A549 (cell line): Measurements from ENCODE around the gene VPS37D.

Experiments used
- MYC ChIP-seq: IDR thresholded peaks from 2 replicates; pipeline ENCODE4 v1.6.1; 2012; ENCODE audit warnings: mild to moderate bottlenecking, inconsistent platforms, low read length, improper control_type of control experiment, borderline replicate concordance
- POLR2A ChIP-seq: IDR thresholded peaks from 2 replicates; pipeline ENCODE4 v1.6.1; 2012; ENCODE audit warnings: mild to moderate bottlenecking, low read length
- TF ChIP-seq, protein P1 (sequence below): fragments of >200 bp; sonication (Bioruptor Twin); formaldehyde crosslinking; IDR thresholded peaks from 3 replicates; pipeline ENCODE4 v1.5.1; 2016
- TF ChIP-seq, protein P2 (sequence below): fragments of 450-650 bp; IDR thresholded peaks from 2 replicates; pipeline ENCODE4 v1.6.1; 2014; ENCODE audit warnings: antibody characterized with exemption

DNA sequence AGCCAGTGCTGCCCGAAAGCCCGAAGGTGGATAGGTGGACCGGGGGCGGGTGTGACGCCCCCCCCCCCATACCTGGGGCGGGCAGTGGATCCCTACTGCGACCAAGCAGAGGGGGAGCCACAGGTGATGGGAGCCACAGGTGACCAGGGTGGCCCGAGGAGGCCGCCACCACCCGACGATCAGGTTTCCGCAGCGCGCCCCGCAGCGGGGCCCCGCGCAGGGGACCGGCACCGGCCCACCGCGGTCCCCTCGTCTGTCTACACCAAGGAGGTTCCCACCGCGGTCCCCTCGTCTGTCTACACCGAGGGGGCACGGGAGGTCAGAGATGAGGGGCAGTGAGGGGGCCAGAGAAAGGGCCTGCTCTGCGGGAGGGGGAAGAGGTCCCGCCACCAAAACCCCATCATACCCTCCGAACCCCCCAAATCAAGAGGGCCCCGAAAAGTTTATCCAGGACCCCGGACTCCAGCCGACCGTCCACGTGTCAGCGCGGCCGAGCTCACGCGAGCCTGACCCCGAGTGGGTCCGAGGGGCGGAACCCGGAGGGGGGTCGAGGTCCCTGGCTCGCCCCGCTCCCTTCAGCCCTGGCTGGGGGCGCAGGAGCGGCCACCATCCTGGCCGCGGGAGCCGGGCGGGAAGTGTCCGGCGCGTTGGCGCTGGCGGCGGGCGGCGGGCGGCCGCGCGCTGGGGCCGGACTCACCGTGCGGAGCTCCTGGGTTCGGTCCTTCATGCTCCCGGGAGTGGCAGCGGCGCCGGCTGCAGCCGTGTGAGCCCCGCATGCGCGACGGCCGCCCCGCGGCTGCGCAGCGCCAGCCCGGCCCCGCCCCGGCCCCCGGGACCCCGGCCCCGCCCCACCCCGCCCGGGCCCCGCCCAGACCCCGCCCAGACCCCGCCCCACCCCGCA, 51.5 kb downstream of the VPS37D start, which contains the start of gene STX1A:
- TF ChIP-seq, protein P1, sequence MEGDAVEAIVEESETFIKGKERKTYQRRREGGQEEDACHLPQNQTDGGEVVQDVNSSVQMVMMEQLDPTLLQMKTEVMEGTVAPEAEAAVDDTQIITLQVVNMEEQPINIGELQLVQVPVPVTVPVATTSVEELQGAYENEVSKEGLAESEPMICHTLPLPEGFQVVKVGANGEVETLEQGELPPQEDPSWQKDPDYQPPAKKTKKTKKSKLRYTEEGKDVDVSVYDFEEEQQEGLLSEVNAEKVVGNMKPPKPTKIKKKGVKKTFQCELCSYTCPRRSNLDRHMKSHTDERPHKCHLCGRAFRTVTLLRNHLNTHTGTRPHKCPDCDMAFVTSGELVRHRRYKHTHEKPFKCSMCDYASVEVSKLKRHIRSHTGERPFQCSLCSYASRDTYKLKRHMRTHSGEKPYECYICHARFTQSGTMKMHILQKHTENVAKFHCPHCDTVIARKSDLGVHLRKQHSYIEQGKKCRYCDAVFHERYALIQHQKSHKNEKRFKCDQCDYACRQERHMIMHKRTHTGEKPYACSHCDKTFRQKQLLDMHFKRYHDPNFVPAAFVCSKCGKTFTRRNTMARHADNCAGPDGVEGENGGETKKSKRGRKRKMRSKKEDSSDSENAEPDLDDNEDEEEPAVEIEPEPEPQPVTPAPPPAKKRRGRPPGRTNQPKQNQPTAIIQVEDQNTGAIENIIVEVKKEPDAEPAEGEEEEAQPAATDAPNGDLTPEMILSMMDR = no peak
- TF ChIP-seq, protein P2, sequence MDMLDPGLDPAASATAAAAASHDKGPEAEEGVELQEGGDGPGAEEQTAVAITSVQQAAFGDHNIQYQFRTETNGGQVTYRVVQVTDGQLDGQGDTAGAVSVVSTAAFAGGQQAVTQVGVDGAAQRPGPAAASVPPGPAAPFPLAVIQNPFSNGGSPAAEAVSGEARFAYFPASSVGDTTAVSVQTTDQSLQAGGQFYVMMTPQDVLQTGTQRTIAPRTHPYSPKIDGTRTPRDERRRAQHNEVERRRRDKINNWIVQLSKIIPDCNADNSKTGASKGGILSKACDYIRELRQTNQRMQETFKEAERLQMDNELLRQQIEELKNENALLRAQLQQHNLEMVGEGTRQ = no peak
- TF ChIP-seq MYC = no peak
- peak; percentile 63 for TF ChIP-seq POLR2A
